Measurements from ENCODE around the gene TECPR2. TPM values are rescaled to one million over a fixed set of nuclear protein-coding genes. Genes with fewer than 3 reads are reported as not detected.

The TECPR2 gene
- total RNA-seq, 1 experiment from 2014 or later = 29.7 TPM

DNA sequence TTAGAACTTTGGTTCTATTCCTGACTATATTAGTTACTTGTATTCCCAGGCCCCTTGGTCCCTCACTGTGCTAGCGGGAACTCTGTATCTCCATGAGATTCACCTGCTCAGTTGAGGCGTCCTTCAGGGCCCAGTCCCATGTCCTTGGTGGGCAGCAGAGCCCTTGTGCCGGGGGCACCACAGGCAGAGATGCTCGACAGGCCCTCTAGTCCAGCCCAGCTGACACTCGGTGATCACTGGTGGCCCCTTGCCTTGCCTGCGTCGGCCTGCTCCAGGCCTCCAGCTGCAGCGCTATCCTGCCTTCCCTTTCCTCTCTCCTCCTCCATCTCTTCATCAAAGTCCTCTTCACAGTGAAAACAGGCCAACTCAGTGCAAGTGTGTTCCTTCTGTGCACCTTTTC, 76.8 kb downstream of the TECPR2 start:
- H3K27me3 ChIP-seq (ENCODE audit: insufficient read depth, low read depth) = no peaks in the 10 kb centered on the region
- no peaks in the 10 kb centered on the region for H3K9me3 ChIP-seq (ENCODE audit: insufficient read depth, low read depth)
- peaks cover 48% of the 10 kb centered on the region for H3F3A ChIP-seq (ENCODE audit: insufficient read depth, low read depth)
- H2AFZ ChIP-seq = no peak overlapping the region
- H3K36me3 ChIP-seq (ENCODE audit: low read depth) = peaks cover 18% of the 10 kb centered on the region
- TF ChIP-seq EZH2 (IDR thresholded peaks at IDR 0.05; ENCODE audit: low read depth) = no peak
- TF ChIP-seq, protein P1, sequence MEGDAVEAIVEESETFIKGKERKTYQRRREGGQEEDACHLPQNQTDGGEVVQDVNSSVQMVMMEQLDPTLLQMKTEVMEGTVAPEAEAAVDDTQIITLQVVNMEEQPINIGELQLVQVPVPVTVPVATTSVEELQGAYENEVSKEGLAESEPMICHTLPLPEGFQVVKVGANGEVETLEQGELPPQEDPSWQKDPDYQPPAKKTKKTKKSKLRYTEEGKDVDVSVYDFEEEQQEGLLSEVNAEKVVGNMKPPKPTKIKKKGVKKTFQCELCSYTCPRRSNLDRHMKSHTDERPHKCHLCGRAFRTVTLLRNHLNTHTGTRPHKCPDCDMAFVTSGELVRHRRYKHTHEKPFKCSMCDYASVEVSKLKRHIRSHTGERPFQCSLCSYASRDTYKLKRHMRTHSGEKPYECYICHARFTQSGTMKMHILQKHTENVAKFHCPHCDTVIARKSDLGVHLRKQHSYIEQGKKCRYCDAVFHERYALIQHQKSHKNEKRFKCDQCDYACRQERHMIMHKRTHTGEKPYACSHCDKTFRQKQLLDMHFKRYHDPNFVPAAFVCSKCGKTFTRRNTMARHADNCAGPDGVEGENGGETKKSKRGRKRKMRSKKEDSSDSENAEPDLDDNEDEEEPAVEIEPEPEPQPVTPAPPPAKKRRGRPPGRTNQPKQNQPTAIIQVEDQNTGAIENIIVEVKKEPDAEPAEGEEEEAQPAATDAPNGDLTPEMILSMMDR (conservative IDR thresholded peaks at IDR 0.05) = no peak
- intact Hi-C loops (cut with micrococcal nuclease; ENCODE audit: unreplicated experiment) = loop anchor here (2.0 to 10.0 kb wide), 3 partner anchors 255 to 811 kb away; no protein-coding TSS in a partner anchor
- no peaks in the 10 kb centered on the region for H3K79me2 ChIP-seq (ENCODE audit: low read depth)
- no peak overlapping the region for H3K4me3 ChIP-seq
- BruUV-seq (replicated peaks) = no TSS peak
- DNase-seq = no peak
- no peaks in the 10 kb centered on the region for H3K9me2 ChIP-seq (ENCODE audit: insufficient read depth)
- H3K27ac ChIP-seq = no peak overlapping the region
- H3K4me2 ChIP-seq = no peak overlapping the region
- no peaks in the 10 kb centered on the region for H4K20me1 ChIP-seq (ENCODE audit: insufficient read depth)
- H3K4me1 ChIP-seq (replicated peaks; ENCODE audit: insufficient read depth) = peaks cover 43% of the 10 kb centered on the region
- ChIA-PET CTCF (no interaction called here), POLR2A (ENCODE audit: unreplicated experiment) (interaction anchor here (0.7 kb wide), 1 partner anchor 35 kb away, joined by 3 read pairs; no protein-coding TSS in a partner anchor)

DNA sequence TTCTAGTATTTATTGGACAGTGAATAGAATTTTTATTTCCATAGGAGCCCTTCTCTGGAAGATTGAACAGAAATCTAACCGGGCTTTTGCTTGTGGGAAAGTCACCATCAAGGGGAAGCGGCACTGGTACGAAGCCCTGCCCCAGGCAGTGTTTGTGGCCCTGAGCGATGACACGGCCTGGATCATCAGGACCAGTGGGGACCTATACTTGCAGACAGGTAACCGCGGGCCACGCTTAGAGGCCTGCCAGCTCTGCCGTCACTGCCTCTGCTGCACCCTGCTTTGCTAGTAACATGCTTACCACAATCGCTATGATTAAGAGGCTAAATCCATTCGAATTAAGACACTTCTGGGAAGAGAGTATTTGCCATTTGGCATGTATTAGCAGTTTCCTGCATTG, 77.7 kb downstream of the TECPR2 start:
- BruUV-seq (replicated peaks) = no TSS peak
- CTCF ChIA-PET = no interaction called here

GRCh38 chr14:102442241-102443211, 79.8 kb downstream of the TECPR2 start:
- POLR2A ChIA-PET (ENCODE audit: unreplicated experiment) = interaction anchor here (0.5 to 0.7 kb wide), 8 partner anchors 9 to 481 kb away, joined by 3 to 5 read pairs (median 4); no protein-coding TSS in a partner anchor
- no peaks in the 10 kb centered on the region for H3K79me2 ChIP-seq (ENCODE audit: low read depth)
- no peaks in the 10 kb centered on the region for H4K20me1 ChIP-seq (ENCODE audit: insufficient read depth)
- peaks cover 43% of the 10 kb centered on the region for H3K4me1 ChIP-seq (replicated peaks; ENCODE audit: insufficient read depth)
- intact Hi-C loops (cut with micrococcal nuclease; ENCODE audit: unreplicated experiment) = loop anchor here (2.0 to 5.0 kb wide), 3 partner anchors 38 to 775 kb away; partner anchors contain the start of gene RCOR1
- H3K4me3 ChIP-seq = peak overlapping the region; percentile 5; the same call in 1 of the 2 replicates
- H3K4me2 ChIP-seq = peak overlapping the region; percentile 63
- no peaks in the 10 kb centered on the region for H3K9me2 ChIP-seq (ENCODE audit: insufficient read depth)
- no peaks in the 10 kb centered on the region for H3K27me3 ChIP-seq (ENCODE audit: insufficient read depth, low read depth)
- H3K36me3 ChIP-seq (ENCODE audit: low read depth) = peaks cover 24% of the 10 kb centered on the region
- no peaks in the 10 kb centered on the region for H3K9me3 ChIP-seq (ENCODE audit: insufficient read depth, low read depth)
- TF ChIP-seq EZH2 (IDR thresholded peaks at IDR 0.05; ENCODE audit: low read depth) = no peak
- TF ChIP-seq, protein P1 (conservative IDR thresholded peaks at IDR 0.05) = peak; percentile 23; the same call in 1 of the 2 replicates
- BruUV-seq (replicated peaks) = TSS peak; percentile 17
- DNase-seq = peak; percentile 89 to 100
- H3F3A ChIP-seq (ENCODE audit: insufficient read depth, low read depth) = peaks cover 42% of the 10 kb centered on the region
- CTCF ChIA-PET = interaction anchor here (0.6 to 1.1 kb wide), 16 partner anchors 12 to 682 kb away, joined by 3 to 10 read pairs (median 4); partner anchors contain the start of gene ANKRD9
- no peak overlapping the region; the same call in 1 of the 2 replicates for H2AFZ ChIP-seq
- H3K27ac ChIP-seq = peak overlapping the region; percentile 90

More for the DNA sequence above, 77.7 kb downstream of the TECPR2 start:
- Histone ChIP-seq H3K4me3 (no peak overlapping the region), H3K4me2 (no peak overlapping the region), H2AFZ (no peak overlapping the region), H3K79me2 (ENCODE audit: low read depth) (no peaks in the 10 kb centered on the region), H4K20me1 (ENCODE audit: insufficient read depth) (no peaks in the 10 kb centered on the region), H3K27me3 (ENCODE audit: insufficient read depth, low read depth) (no peaks in the 10 kb centered on the region), H3K36me3 (ENCODE audit: low read depth) (peaks cover 24% of the 10 kb centered on the region), H3K4me1 (replicated peaks; ENCODE audit: insufficient read depth) (peaks cover 43% of the 10 kb centered on the region), H3F3A (ENCODE audit: insufficient read depth, low read depth) (peaks cover 49% of the 10 kb centered on the region), H3K9me3 (ENCODE audit: insufficient read depth, low read depth) (no peaks in the 10 kb centered on the region), H3K27ac (no peak overlapping the region; the same call in 1 of the 2 replicates), H3K9me2 (ENCODE audit: insufficient read depth) (no peaks in the 10 kb centered on the region)
- TF ChIP-seq, protein P1 (conservative IDR thresholded peaks at IDR 0.05) = no peak
- TF ChIP-seq EZH2 (IDR thresholded peaks at IDR 0.05; ENCODE audit: low read depth) = no peak
- DNase-seq = no peak
- POLR2A ChIA-PET (ENCODE audit: unreplicated experiment) = interaction anchor here (0.7 kb wide), 2 partner anchors 34 to 1107 kb away, joined by 3 to 6 read pairs; no protein-coding TSS in a partner anchor
- intact Hi-C loops (cut with micrococcal nuclease; ENCODE audit: unreplicated experiment) = loop anchor here (5.0 kb wide), 1 partner anchor 773 kb away; no protein-coding TSS in a partner anchor

All from PC-9 (cell line).